CD4-positive, alpha-beta T cell treated with Interleukin-12 subunit alpha and Interleukin-12 subunit beta, for 1 hour (primary cell): Measurements from ENCODE around the gene HOPX.
A peak's percentile ranks its signal among the peaks of the same experiment; 100 is the strongest.
"Not testable (repeated sequence)": the region's sequence is repeated elsewhere in the genome, so short reads cannot be mapped to it uniquely, and the experiment has no call there.

ENCODE experiments used
- DNase-seq: peaks from one replicate; pipeline ENCODE4 v3.0.0-alpha.2; 2020

The HOPX gene

DNA sequence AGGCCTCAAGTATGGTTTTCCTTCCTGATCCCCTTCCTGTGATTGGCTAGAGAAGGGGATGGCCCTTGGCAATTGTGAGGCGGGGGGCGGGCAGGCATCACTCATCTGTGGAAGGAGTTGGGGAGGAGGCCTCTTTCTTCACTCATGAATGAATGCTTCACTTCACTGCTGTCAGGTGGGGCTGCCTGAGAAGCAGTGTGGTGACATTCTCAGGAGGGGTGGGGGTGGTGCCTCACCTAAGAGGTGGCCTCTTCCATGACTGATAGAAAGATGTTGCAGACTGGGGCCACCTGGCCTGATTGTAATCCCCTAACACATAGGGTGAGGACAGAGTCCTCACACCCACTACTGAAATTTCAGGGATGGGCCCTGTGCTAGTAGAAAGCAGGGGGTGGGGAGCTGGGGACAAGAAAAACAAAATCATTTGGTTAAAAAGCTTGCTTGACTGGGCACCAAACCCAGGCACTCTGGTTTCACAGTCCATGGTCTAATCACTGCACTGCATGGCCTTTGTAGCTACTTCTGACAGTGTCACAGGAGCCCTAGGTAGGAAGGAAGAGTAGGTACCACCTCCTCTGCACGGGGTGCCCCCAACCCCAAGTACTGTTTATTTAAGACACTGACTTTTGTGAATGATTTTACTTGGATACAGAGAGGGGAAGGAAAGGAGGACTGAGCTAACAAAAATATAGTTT, 5.6 kb upstream of the HOPX start:
- no peak for DNase-seq

GRCh38 chr4:56684320-56685050, 3.4 kb upstream of the HOPX start:
- DNase-seq, result no peak

- no peak for DNase-seq
Measured at GRCh38 chr4:56683455-56683854, 2.4 kb upstream of the HOPX start.

GRCh38 chr4:56681853-56682525, 893 bp upstream of the HOPX start:
- DNase-seq, result no peak

DNA sequence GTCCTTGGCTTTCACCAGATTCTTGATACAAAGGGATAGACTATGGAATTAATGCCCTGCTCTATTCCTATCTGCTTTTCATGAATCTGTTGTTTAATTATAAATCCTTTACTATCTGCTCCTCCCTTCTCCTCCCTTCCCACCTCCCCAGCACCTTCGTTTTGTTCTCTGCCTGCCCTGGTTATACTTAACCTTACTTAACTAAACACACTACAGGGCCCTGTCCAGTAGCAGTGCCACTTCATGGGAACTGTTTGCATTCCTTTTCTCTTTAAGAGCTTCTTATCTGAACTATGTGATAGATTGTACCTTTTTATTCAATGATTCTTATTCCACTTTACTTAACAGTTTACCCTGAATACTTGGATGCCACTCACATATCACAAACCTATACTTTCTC, 830 bp downstream of the HOPX start:
- DNase-seq, result no peak

- no peak for DNase-seq
Measured at GRCh38 chr4:56677711-56678110, 3.4 kb downstream of the HOPX start.

- DNase-seq, result no peak
Measured at GRCh38 chr4:56674984-56675383, 6.1 kb downstream of the HOPX start.

DNA sequence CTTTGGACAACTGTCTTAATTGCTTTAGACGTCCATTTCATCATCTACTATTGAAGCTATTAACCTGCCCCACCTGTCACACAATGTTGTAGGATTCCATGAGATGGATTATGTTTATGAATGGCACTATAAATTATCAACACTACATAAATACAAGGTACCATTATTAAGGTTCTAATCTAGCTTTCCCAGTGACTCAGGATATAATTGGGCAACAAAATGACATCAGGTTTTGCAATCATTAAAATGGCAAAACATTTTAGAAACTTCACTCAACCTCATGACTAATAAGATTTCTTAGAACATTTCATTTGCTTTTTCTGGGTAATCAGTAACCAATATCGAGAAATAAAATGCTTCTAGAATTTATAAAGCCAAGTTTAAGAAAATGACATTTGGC, 9.2 kb downstream of the HOPX start:
- DNase-seq, result no peak

GRCh38 chr4:56671373-56671772, 9.7 kb downstream of the HOPX start:
- no peak for DNase-seq

DNA sequence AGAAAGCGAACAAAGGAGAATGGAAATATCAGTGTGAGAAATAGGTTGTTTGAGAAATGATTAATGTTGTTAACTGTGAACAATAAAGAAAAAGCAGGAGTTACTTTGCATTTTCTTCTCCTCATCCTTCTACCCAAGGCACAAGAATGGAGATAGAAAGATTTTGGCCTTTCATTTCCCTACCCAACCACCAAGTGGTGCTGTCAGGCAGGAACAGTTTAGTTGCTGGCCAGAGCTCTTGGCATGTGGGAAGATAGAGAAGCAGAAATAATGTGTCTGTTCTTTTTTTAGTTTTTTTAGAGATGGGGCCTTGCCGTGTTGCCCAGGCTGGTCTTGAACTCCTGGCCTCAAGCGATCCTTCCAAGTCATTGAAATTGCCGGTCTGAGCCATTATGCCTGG, 12.8 kb downstream of the HOPX start:
- DNase-seq, result no peak

DNA sequence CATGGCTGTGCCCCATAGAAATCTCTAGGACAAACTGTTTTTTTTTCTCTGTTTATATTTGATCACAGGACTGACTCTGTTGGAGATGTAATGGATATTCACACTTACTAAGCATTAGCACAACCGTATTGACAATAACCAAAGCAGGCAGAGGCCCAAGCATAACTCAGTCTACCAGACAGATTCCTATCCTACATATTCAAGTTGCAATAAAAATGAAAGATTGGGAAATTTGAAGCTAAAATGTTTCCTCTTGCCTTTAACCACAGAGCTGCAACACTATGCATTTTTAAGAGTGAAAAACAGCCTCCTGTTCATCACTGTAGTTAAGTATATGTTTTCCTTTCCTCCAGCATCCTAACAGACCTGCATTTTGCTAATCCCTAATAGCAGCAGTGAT, 13.7 kb downstream of the HOPX start:
- not testable (repeated sequence) for DNase-seq

DNA sequence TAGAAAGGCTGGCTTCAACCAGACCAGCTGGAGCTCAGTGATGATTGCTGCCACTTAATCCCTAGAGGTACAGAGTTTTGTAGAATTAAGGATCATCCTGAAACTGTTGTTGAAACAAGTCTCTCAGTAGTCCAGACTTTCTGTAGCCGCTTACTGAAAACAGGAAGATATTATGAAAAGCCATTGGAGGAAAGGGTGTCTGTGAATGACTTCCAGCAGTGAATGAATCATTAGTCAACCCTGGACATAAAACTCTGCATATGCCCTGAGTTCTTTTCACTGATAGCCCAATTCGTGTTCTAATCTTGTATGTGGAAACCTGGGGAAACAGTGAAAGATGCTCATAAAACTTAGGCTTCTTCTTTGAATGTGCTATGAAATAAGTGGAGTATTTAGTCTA, 14.8 kb downstream of the HOPX start:
- no peak for DNase-seq

DNA sequence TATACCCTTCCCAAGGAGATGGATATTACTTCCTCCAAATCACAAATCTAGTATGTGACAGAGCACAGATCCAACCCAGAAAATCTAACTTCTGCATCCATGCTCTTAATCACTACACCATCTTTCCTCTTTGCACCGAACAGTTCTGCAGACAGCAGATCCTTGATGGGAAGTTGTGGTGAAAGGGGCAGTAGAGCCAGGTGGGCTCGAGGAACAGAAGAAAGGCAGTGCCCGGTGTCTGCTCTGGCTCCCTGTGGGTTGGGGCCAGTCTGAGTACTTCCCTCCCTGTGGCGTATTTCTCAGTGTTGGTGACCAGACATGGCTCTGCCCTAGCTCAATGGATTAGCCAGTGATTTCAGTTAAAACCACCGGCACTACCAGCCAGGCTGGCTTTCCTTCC, 15.3 kb downstream of the HOPX start:
- no peak for DNase-seq

GRCh38 chr4:56662782-56663468, 18.2 kb downstream of the HOPX start:
- DNase-seq, result no peak

DNA sequence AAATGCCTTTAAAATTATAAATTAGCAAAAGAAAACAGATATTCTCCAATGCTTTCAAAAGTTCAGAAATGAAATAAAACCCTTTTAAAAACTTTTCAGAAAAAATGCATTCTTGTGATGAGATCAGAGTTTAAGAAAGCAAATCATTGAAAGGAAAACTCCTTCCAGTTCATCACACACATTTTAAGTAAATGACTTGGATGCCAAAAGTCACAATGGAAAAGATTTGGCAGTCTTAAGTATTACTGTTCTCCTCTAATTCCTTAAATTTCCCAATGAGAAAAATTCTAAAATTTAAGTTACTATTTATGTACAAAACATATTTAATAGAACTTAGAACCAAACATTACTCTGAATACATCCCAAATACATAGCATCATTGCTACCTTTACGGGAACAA, 21.1 kb downstream of the HOPX start:
- no peak for DNase-seq

DNA sequence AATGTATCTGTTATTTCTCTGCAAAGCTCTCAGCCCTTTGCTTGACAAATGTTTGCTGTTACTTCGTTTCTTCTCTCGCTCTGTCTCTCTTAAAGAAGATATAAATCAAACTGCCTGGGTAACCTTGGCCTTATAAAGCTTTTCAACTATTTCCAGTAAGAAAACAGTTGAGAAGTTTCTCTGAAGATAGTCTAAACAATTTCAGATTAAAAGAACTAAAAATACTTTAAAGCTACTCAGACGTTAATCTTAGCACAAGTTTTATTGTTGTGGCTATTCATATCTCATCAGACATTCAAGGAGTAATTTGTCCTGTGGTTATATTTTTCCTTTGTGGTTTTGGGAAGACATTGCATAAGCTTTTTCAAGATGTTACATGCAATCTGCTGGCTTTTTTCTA, 22.6 kb downstream of the HOPX start:
- DNase-seq, result no peak

GRCh38 chr4:56657818-56658217, 23.3 kb downstream of the HOPX start:
- DNase-seq, result no peak

DNA sequence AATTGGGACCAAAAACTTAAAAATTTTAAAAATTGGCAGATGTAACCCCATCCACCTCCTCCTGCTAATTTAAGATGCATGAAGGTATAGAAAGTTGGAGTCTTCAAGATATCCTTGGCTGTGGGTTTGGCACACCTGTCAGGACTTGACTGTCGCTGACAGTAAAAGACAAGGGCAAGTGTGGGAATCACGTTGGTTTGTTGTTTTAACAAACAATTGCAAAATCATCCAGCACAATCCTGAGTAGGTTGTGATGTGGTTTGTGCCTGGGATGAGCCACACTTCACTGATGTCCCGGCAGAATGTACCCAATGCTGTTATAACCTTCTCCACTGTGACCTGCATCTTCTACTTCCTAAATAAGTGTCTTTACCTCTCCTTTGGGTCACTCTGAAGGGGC, 24.0 kb downstream of the HOPX start:
- no peak for DNase-seq

DNA sequence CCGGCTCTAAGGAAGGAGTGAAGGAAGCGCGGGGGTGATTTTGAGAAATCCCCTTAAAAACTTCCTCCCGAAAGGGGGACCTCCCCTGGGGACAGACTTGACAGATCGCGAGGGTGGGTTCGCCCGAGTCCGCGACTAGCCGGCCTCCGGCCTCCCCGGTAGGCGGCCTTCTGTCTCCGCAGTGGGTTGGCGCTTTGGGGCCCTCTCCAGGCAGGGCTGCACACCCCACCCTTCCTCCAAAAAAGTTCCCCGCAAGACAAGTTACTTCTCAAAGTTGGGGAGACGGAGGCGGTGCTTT, 24.8 kb downstream of the HOPX start:
- peak; percentile 67 for DNase-seq

DNA sequence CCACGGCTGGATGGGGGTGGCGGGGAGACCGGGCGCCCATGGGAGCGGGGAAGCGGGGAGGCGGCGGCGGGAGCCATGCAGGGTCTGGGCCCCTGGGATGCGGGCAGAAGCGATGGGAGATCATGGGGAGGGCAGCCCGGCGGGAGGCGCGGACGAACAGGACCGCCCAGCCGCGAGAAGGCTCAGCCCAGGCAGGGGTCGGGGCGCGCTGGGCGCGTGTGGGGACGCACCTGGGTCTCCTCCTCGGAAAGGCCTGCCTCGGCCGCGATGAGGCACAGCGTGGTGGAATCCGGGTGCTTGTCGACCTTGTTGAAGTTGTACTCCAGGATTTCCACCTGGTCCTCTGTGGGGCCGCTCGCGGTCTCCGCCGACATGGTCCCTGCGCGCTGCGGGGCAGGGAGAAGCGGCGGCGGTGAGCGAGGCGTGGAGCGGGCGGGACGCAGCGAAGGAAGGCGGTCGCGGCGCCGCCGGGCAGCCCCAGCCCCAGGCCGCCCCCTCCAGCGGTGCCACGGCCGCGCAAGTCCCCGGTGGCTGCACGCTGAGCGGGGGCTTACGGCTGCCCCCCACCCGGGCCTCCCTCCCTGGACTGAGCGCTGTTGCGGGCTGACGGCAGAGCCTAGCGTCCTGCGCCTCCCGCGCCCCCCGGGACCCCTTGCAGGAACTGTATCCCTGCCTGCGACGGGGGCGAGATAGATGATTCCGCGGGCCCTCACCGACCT, 25.3 kb downstream of the HOPX start:
- DNase-seq, result peak; percentile 15

- no peak for DNase-seq
Measured at GRCh38 chr4:56655209-56655626, 25.9 kb downstream of the HOPX start.

DNA sequence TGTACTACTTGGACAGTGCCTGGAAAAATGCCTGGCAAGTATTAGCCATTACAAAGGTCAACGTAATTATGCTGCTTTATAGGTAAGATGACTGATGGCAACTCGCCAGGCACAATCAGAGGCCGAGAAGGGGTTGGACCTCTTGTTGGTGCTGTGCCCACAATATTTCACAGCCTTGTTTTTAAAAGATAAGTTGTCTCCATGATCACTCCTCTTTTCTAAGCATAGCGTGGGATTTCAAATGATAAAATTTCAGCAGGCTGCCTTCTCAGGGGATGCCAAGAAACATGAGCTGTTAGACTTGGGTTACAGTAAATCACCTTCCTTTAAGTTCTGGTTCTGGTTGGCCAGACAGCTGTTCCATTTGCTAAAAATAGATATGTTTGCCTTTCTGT, 26.9 kb downstream of the HOPX start:
- no peak for DNase-seq
